Right lobe of liver (tissue), 4 donors: Measurements from ENCODE around the gene FGGY.

Source experiments
- CTCF ChIP-seq, 4 donors: fragments of 200-600 bp in 3 of 4; fragments of 450-650 bp in 1 of 4; IDR thresholded peaks; one replicate each; pipeline versions ENCODE4 v1.5.1 to v1.8.0; 2016 to 2022; ENCODE audit warnings: antibody characterized with exemption in 4 of 4, mild to moderate bottlenecking in 2 of 4
- POLR2A ChIP-seq: fragments of 450-650 bp; IDR thresholded peaks from one replicate; pipeline ENCODE4 v1.6.1; 2017; ENCODE audit warnings: antibody characterized with exemption, mild to moderate bottlenecking
- donor health status: DM: no; HTN: no; CAD: no.
- donor health status: DM: no; HTN: no; CAD: no.
- donor health status: DM: no; HTN: yes; CAD: no.

DNA sequence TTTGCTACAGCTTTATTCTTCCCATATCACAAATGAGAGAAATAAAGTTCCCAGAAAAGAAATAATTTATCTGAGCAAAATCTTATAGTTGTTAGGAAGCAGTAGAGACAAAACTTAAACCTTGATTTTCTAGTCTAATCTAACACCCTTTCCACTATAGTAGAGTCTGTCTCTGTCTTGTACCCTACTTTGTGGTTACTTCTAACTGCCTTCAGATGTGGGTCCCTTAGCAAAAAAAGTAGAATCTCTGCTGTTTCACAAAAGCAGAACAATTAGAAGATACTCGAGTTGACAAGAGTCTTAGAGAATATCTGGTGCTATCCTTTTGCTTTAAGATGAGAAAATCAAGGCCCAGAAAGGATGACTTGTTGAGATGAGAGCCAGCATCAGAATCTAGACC is 48.1 kb upstream of the FGGY start:
- TF ChIP-seq POLR2A (no peak), CTCF (IDR thresholded peaks at IDR 0.05) (no peak)
